Spleen (tissue), 11 donors: ENCODE measurements around the gene KIAA1217. TPM values are rescaled to one million over a fixed set of nuclear protein-coding genes. Genes with fewer than 3 reads are reported as not detected.

ENCODE experiments used
- DNase-seq: peaks from one replicate; pipeline ENCODE4 v3.0.0-alpha.2; 2020
- H3K27ac ChIP-seq, 8 donors: fragments of 200-600 bp; sonication (generic) in 7 of 8; 1 replicate in 4 of 8; 2 replicates in 4 of 8; pipeline versions ENCODE4 v1.5.0 to v1.8.0; 2016 to 2021; ENCODE audit warnings: inconsistent platforms in 4 of 8, mild to moderate bottlenecking in 4 of 8, moderate library complexity in 1 of 8
- H3K27me3 ChIP-seq, 7 donors: fragments of 200-600 bp; sonication (generic) in 6 of 7; replicated peaks in 1 of 7; 1 replicate in 4 of 7; 2 replicates in 3 of 7; pipeline versions ENCODE4 v1.5.0 to v1.8.0; 2016 to 2021; ENCODE audit warnings: inconsistent platforms in 3 of 7, mild to moderate bottlenecking in 1 of 7
- H3K36me3 ChIP-seq, 6 donors: fragments of 200-600 bp; sonication (generic) in 5 of 6; 1 replicate in 4 of 6; 2 replicates in 2 of 6; pipeline versions ENCODE4 v1.5.0 to v1.8.0; 2016 to 2021; ENCODE audit warnings: inconsistent platforms in 2 of 6
- H3K4me1 ChIP-seq, 6 donors: fragments of 200-600 bp; sonication (generic) in 5 of 6; 1 replicate in 3 of 6; 2 replicates in 3 of 6; pipeline versions ENCODE4 v1.5.0 to v1.8.0; 2016 to 2021; ENCODE audit warnings: inconsistent platforms in 3 of 6
- H3K4me3 ChIP-seq, 8 donors: fragments of 200-600 bp; sonication (generic) in 7 of 8; 1 replicate in 4 of 8; 2 replicates in 4 of 8; pipeline versions ENCODE4 v1.5.0 to v1.8.0; 2016 to 2021; ENCODE audit warnings: inconsistent platforms in 4 of 8, mild to moderate bottlenecking in 4 of 8, moderate library complexity in 2 of 8
- H3K9me3 ChIP-seq, 8 donors: fragments of 200-600 bp; sonication (generic) in 7 of 8; 1 replicate in 4 of 8; 2 replicates in 4 of 8; pipeline versions ENCODE4 v1.5.0 to v1.8.0; 2016 to 2021; ENCODE audit warnings: inconsistent platforms in 4 of 8
- CTCF ChIP-seq, 11 experiments: fragments of 200-600 bp in 7 of 11; fragments of 450-650 bp in 4 of 11; sonication (generic) in 4 of 11; IDR thresholded peaks in 8 of 11; conservative IDR thresholded peaks in 3 of 11; 1 replicate in 7 of 11; 2 replicates in 4 of 11; pipeline versions ENCODE4 v1.4.0 to v1.8.0; 2016 to 2021; ENCODE audit warnings: antibody characterized with exemption in 11 of 11, inconsistent platforms in 4 of 11, mild to moderate bottlenecking in 1 of 11
- POLR2A ChIP-seq, 3 donors: fragments of 450-650 bp; IDR thresholded peaks; one replicate each; pipeline ENCODE4 v1.5.1; 2017; ENCODE audit warnings: antibody characterized with exemption in 3 of 3, mild to moderate bottlenecking in 1 of 3
- POLR2AphosphoS5 ChIP-seq, 3 donors: sonication (generic); formaldehyde crosslinking; IDR thresholded peaks; one replicate each; pipeline ENCODE4 v1.5.1; 2017; ENCODE audit warnings: antibody characterized with exemption in 3 of 3
- WGBS, 5 donors: extraction: QIAGEN DNeasy Blood & Tissue Kit in 3 of 5; methylation state at CpG; one replicate each; pipeline versions ENCODE4 v1.1.5 to v1.1.7; 2013 to 2018; 5-methylcytosine and 5-hydroxymethylcytosine counted together
- intact Hi-C: fragments of 100-400 bp; cut with DNase I; formaldehyde crosslinking; loops from one replicate; pipeline ENCODE4 v1.15.0; 2023; ENCODE audit warnings: low total_unique reads
- polyA plus RNA-seq, 3 donors: library from polyadenylated mRNA; stranded (reverse); fragments of 200-250 nt; gene quantifications; one replicate each; pipeline ENCODE4 v1.2.1, GENCODE V29; 2013
- total RNA-seq, 7 donors: library from RNA; depleted of rRNA in 3 of 7; stranded (reverse); fragments of >200 nt in 3 of 7; fragmentation: NEBNext Ultra II Directional in 4 of 7; extraction: Animal tissue kit (Norgen Biotek cat#: 25700) in 4 of 7; gene quantifications; one replicate each; pipeline versions ENCODE4 v1.1.0 to v1.2.1, GENCODE V29; 2016 to 2021
- donor health status: healthy with polysubstance abuse.
- donor health status: DM: no; HTN: no; CAD: no; lungs with moderate emphysema.
- donor health status: DM: no; HTN: no; CAD: no.
- donor health status: Bipolar disorder and iron deficiency.
- donor health status: healthy.
- donor health status: DM: no; HTN: no; CAD: no.
- donor health status: DM: yes; HTN: yes; CAD: no.

KIAA1217 gene
- total and polyA plus RNA-seq, 10 donors, result 2.2 to 40.7 (median 21.4) TPM

DNA sequence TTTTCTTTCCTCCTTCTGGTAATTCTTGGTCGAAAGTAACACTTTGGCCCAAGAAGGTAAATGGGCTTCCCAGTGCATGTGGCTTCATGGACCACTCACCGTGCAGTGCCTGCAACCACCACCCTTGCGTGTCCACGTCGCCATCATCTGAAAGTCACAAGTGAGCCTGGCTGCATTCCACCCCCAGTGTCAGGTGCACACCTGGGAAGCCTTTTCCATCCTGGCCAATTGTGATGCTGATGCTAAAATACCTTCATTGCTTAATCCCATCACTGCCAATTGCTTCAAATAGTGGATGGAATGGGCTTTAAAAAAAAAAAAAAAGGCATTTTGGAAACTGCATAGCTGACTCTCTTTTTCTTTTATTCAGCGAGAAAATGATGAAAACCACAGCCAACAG is 285.8 kb downstream of the KIAA1217 start:
- no peaks in the 10 kb centered on the region for H3K9me3 ChIP-seq
- no peak overlapping the region for H3K4me3 ChIP-seq
- no peak for DNase-seq
- TF ChIP-seq POLR2A (IDR thresholded peaks at IDR 0.05) (no peak), POLR2AphosphoS5 (IDR thresholded peaks at IDR 0.05) (no peak), CTCF (IDR thresholded peaks at IDR 0.05 in 8 of 11, conservative IDR thresholded peaks at IDR 0.05 in 3 of 11) (no peak)
- H3K36me3 ChIP-seq, result no peaks in the 10 kb centered on the region
- WGBS, 5 donors, result 90 to 94% (median 91%) methylated on average over 6 of the region's 6 CpGs
- no peaks in the 10 kb centered on the region for H3K4me1 ChIP-seq
- intact Hi-C loops, result no loop called here
- no peak overlapping the region for H3K27ac ChIP-seq
- H3K27me3 ChIP-seq, result no peaks in the 10 kb centered on the region

DNA sequence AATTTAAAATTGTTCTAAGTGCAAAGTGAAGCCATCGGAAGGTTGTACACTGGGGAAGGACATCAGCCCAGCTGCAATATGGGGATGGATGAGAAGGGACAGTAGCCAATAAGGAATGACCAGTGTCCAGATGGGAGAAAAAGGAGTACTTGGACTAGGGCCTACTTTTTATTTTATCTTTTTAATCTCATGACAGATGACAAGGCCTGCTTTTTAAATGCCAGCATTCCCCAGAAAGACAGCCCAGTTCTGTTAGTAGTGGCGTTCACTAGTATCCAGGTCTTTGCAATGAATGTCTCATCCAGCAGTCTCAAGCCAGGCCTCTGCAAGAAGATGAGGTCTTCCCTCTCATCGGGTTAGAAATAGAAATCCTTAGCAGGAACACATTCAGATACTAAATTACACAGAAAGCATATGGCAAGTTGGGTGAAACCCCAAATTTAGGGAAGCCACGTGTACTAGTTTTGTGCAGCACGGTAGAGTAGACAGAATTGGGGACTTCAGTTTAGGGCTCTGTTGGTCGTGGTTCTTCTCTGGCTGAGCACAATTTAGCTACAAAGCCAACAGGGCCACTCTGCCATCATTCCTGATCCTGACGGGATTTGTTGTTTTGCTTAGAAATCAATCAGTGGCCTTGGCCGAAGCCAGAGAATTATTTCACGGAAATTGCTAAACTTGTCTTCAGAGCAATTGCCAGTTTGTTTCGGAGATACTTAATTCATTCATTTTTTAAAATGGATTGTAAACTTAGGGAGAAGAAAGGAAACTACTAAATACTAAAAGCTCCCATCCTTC is 286.9 kb downstream of the KIAA1217 start:
- Histone ChIP-seq H3K9me3 (no peaks in the 10 kb centered on the region), H3K27ac (no peak overlapping the region), H3K36me3 (no peaks in the 10 kb centered on the region), H3K27me3 (no peaks in the 10 kb centered on the region), H3K4me3 (no peak overlapping the region), H3K4me1 (no peaks in the 10 kb centered on the region)
- 86 to 93% (median 89%) methylated on average over 10 of the region's 10 CpGs for WGBS, 5 donors
- no peak for TF ChIP-seq POLR2AphosphoS5 (IDR thresholded peaks at IDR 0.05)
- TF ChIP-seq POLR2A (IDR thresholded peaks at IDR 0.05), result no peak
- TF ChIP-seq CTCF (IDR thresholded peaks at IDR 0.05 in 8 of 11, conservative IDR thresholded peaks at IDR 0.05 in 3 of 11), result no peak
- intact Hi-C loops, result no loop called here
- no peak for DNase-seq

GRCh38 chr10:24496906-24497305 is 288.0 kb downstream of the KIAA1217 start:
- no peak overlapping the region for H3K27ac ChIP-seq
- no peaks in the 10 kb centered on the region for H3K4me1 ChIP-seq
- DNase-seq, result no peak
- H3K27me3 ChIP-seq, result no peaks in the 10 kb centered on the region
- no peaks in the 10 kb centered on the region for H3K9me3 ChIP-seq
- TF ChIP-seq POLR2A (IDR thresholded peaks at IDR 0.05), result no peak
- TF ChIP-seq POLR2AphosphoS5 (IDR thresholded peaks at IDR 0.05), result no peak
- no peak for TF ChIP-seq CTCF (IDR thresholded peaks at IDR 0.05 in 8 of 11, conservative IDR thresholded peaks at IDR 0.05 in 3 of 11)
- H3K36me3 ChIP-seq, result peaks cover 0 to 7% (median 0%) of the 10 kb centered on the region in 6 donors
- WGBS, 5 donors, result 80 to 88% (median 85%) methylated on average over 8 of the region's 8 CpGs
- intact Hi-C loops, result no loop called here
- H3K4me3 ChIP-seq, result no peak overlapping the region

DNA sequence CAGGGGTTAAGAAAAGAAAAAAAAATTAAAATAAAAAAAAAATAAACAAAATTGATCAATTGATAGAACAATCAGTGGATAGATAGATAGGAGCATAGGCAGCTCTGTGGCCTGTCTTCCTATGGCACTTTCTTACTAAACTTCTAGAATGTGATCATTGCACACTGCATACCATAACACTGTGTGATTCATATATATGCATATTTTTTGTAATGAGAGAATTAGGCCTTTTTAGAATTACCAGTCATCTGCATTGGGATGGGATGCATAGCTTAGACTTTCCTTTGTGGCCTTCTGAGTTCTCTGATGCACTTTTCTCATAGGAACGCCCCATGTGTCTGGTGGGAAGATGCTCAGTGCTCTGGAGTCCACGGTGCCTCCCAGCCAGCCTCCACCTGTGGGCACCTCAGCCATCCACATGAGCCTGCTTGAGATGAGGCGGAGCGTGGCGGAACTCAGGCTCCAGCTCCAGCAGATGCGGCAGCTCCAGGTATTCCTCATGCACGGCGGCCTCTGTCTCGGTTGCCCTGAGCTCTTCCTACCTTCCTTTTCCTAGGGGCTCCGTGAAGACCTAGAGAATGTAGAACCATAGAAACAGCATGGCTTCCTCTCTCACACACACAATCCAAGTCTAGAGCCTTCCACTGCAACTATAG is 292.2 kb downstream of the KIAA1217 start:
- Histone ChIP-seq H3K36me3 (peaks cover 0 to 16% (median 0%) of the 10 kb centered on the region in 6 donors), H3K9me3 (no peaks in the 10 kb centered on the region), H3K27me3 (no peaks in the 10 kb centered on the region), H3K4me1 (no peaks in the 10 kb centered on the region), H3K4me3 (no peak overlapping the region), H3K27ac (no peak overlapping the region)
- DNase-seq, result no peak
- intact Hi-C loops, result loop anchor here (10.0 kb wide), 1 partner anchor 506 kb away; no protein-coding TSS in a partner anchor
- 89 to 99% (median 96%) methylated on average over 10 of the region's 10 CpGs for WGBS, 5 donors
- TF ChIP-seq CTCF (IDR thresholded peaks at IDR 0.05 in 8 of 11, conservative IDR thresholded peaks at IDR 0.05 in 3 of 11), result no peak
- TF ChIP-seq POLR2AphosphoS5 (IDR thresholded peaks at IDR 0.05), result no peak
- no peak for TF ChIP-seq POLR2A (IDR thresholded peaks at IDR 0.05)
